SK-N-SH (cell line): ENCODE data around the gene BRICD5. TPM values are rescaled to one million over a fixed set of nuclear protein-coding genes. Genes with fewer than 3 reads are reported as not detected.

ENCODE experiments used
- CTCF ChIA-PET: fragments of 300-600, 350-600 bp; formaldehyde crosslinking; extraction: SDS; loops from one replicate; lab custom pipeline; 2021; lab: Yijun Ruan, JAX
- POLR2A ChIA-PET: fragments of 350-600 bp; sonication (Branson Sonifier 250); formaldehyde crosslinking; extraction: SDS; loops from one replicate; lab custom pipeline; 2020; ENCODE audit warnings: antibody characterized with exemption, inconsistent platforms; lab: Yijun Ruan, JAX
- DNase-seq: peaks from one replicate; pipeline ENCODE4 v3.0.0; 2012
- H2AFZ ChIP-seq: fragments of 200-600 bp; sonication (generic); 2 replicates; pipeline ENCODE4 v1.8.1; 2016; ENCODE audit warnings: antibody characterized with exemption, mild to moderate bottlenecking, low read depth
- H3F3A ChIP-seq: fragments of 200-600 bp; sonication (generic); replicated peaks from 2 replicates; pipeline ENCODE3; 2016; ENCODE audit warnings: antibody characterized with exemption, mild to moderate bottlenecking; ENCODE audit not compliant: insufficient read depth
- H3K27ac ChIP-seq, 2 experiments: fragments of 200-500 bp in 1 of 2; fragments of 200-600 bp in 1 of 2; sonication (Bioruptor generic) in 1 of 2; sonication (generic), shearing (Covaris generic) in 1 of 2; 2 replicates each; pipeline versions ENCODE4 v1.5.1 to v1.6.1; 2014 to 2016; ENCODE audit warnings: low read depth in 2 of 2, inconsistent platforms in 1 of 2, low read length in 1 of 2, mild to moderate bottlenecking in 1 of 2, mixed read lengths in 1 of 2
- H3K27me3 ChIP-seq: fragments of 200-600 bp; sonication (generic), shearing (Covaris generic); 2 replicates; pipeline ENCODE4 v1.6.1; 2016; ENCODE audit warnings: mixed run types; ENCODE audit not compliant: insufficient read depth
- H3K36me3 ChIP-seq, 2 experiments: fragments of 200-500 bp in 1 of 2; fragments of 200-600 bp in 1 of 2; sonication (Bioruptor generic) in 1 of 2; sonication (generic) in 1 of 2; replicated peaks in 1 of 2; 2 replicates each; pipeline versions ENCODE3 to v1.5.1; 2014 to 2016; ENCODE audit warnings: low read length in 1 of 2, mild to moderate bottlenecking in 1 of 2; ENCODE audit not compliant: insufficient read depth in 2 of 2, control insufficient read depth in 1 of 2
- H3K4me1 ChIP-seq, 2 experiments: fragments of 200-500 bp in 1 of 2; fragments of 200-600 bp in 1 of 2; sonication (Bioruptor generic) in 1 of 2; sonication (generic), shearing (Covaris generic) in 1 of 2; 2 replicates each; pipeline versions ENCODE4 v1.5.1 to v1.6.1; 2014 to 2016; ENCODE audit warnings: low read depth in 1 of 2, low read length in 1 of 2, mixed run types in 1 of 2; ENCODE audit not compliant: insufficient read depth in 2 of 2, control insufficient read depth in 1 of 2
- H3K4me2 ChIP-seq: fragments of 200-600 bp; sonication (generic), shearing (Covaris generic); 2 replicates; pipeline ENCODE4 v1.6.1; 2017; ENCODE audit warnings: mixed run types
- H3K4me3 ChIP-seq, 2 experiments: fragments of 200-500 bp in 1 of 2; fragments of 200-600 bp in 1 of 2; sonication (Bioruptor generic) in 1 of 2; sonication (generic), shearing (Covaris generic) in 1 of 2; 2 replicates each; pipeline versions ENCODE4 v1.5.1 to v1.8.1; 2014 to 2016; ENCODE audit warnings: low read depth in 2 of 2, inconsistent platforms in 1 of 2, low read length in 1 of 2, mild to moderate bottlenecking in 1 of 2, mixed read lengths in 1 of 2, moderate library complexity in 1 of 2
- H3K79me2 ChIP-seq: fragments of 200-600 bp; sonication (generic); 2 replicates; pipeline ENCODE4 v1.8.1; 2017; ENCODE audit warnings: mild to moderate bottlenecking; ENCODE audit not compliant: insufficient read depth
- H3K9ac ChIP-seq: fragments of 200-600 bp; sonication (generic); 2 replicates; pipeline ENCODE4 v1.6.1; 2017; ENCODE audit warnings: mixed run types
- H3K9me2 ChIP-seq: fragments of 200-600 bp; sonication (generic); 2 replicates; pipeline ENCODE4 v1.6.1; 2017; ENCODE audit warnings: mixed run types
- H3K9me3 ChIP-seq: fragments of 200-600 bp; sonication (generic); 2 replicates; pipeline ENCODE4 v1.6.1; 2017; ENCODE audit warnings: mixed run types, mild to moderate bottlenecking, moderate library complexity
- H4K20me1 ChIP-seq: fragments of 200-600 bp; sonication (generic); 2 replicates; pipeline ENCODE4 v1.6.1; 2017; ENCODE audit warnings: mild to moderate bottlenecking, mixed run types; ENCODE audit not compliant: insufficient read depth
- CHD2 ChIP-seq: fragments of 150-350 bp; IDR thresholded peaks from 2 replicates; pipeline ENCODE4 v1.6.1; 2018; ENCODE audit warnings: low read length; ENCODE audit not compliant: partially characterized antibody
- CTCF ChIP-seq: fragments of 200-600 bp; sonication (generic); IDR thresholded peaks from 2 replicates; pipeline ENCODE4 v1.6.1; 2017; ENCODE audit warnings: antibody characterized with exemption, mild to moderate bottlenecking, moderate library complexity
- EP300 ChIP-seq, 2 experiments: IDR thresholded peaks; 2 replicates each; pipeline versions ENCODE4 v1.4.0 to v1.6.1; 2012; ENCODE audit warnings: borderline replicate concordance in 1 of 2, low read depth in 1 of 2, low read length in 1 of 2
- FOSL2 ChIP-seq: IDR thresholded peaks from 2 replicates; pipeline ENCODE4 v1.4.0; 2012; ENCODE audit warnings: low read depth, mild to moderate bottlenecking, moderate library complexity, borderline replicate concordance
- FOXJ3 ChIP-seq: sonication (generic); formaldehyde crosslinking; IDR thresholded peaks from 2 replicates; pipeline ENCODE4 v1.5.1; 2020; ENCODE audit warnings: mild to moderate bottlenecking, missing genetic modification reagents
- GATA2 ChIP-seq: sonication (generic); formaldehyde crosslinking; IDR thresholded peaks from 2 replicates; pipeline ENCODE4 v1.5.0; 2020; ENCODE audit warnings: mild to moderate bottlenecking, missing genetic modification reagents
- MXI1 ChIP-seq: IDR thresholded peaks from 2 replicates; pipeline ENCODE4 v1.6.1; 2012; ENCODE audit warnings: mild to moderate bottlenecking, low read depth, low read length, improper control_type of control experiment
- NFIC ChIP-seq: IDR thresholded peaks from 2 replicates; pipeline ENCODE4 v1.4.0; 2012; ENCODE audit warnings: borderline replicate concordance
- POLR2AphosphoS5 ChIP-seq: IDR thresholded peaks from 2 replicates; pipeline ENCODE4 v1.6.1; 2012; ENCODE audit warnings: low read depth, low read length
- RCOR1 ChIP-seq: fragments of 150-350 bp; IDR thresholded peaks from 2 replicates; pipeline ENCODE4 v1.6.1; 2017; ENCODE audit warnings: antibody characterized with exemption, low read length
- REST ChIP-seq: IDR thresholded peaks from 2 replicates; pipeline ENCODE4 v1.6.1; 2012; ENCODE audit warnings: mild to moderate bottlenecking, low read depth, low read length, moderate library complexity
- SIN3A ChIP-seq: IDR thresholded peaks from 2 replicates; pipeline ENCODE4 v1.6.1; 2012; ENCODE audit warnings: low read depth, mild to moderate bottlenecking, low read length, moderate library complexity, borderline replicate concordance
- TAF1 ChIP-seq: IDR thresholded peaks from 2 replicates; pipeline ENCODE4 v1.6.1; 2012; ENCODE audit warnings: low read depth, mild to moderate bottlenecking, low read length, moderate library complexity, borderline replicate concordance
- TCF12 ChIP-seq: IDR thresholded peaks from 2 replicates; pipeline ENCODE4 v1.4.0; 2012
- YY1 ChIP-seq: IDR thresholded peaks from 2 replicates; pipeline ENCODE4 v1.4.0; 2012; ENCODE audit warnings: low read depth, mild to moderate bottlenecking
- WGBS: methylation state at CpG from one replicate; pipeline ENCODE4 v1.1.6; 2017; ENCODE audit warnings: low lambda C conversion rate; 5-methylcytosine and 5-hydroxymethylcytosine counted together
- polyA plus RNA-seq, 3 experiments: library from polyadenylated mRNA; depleted of rRNA; stranded (reverse); fragments of >200 nt; gene quantifications; 2 replicates each; pipeline ENCODE4 v1.2.3, GENCODE V29; 2012
- TF ChIP-seq, protein P1 (sequence below): IDR thresholded peaks from 2 replicates; pipeline ENCODE4 v1.4.0; 2012; ENCODE audit warnings: low read depth, borderline replicate concordance

Gene BRICD5
- polyA plus RNA-seq, 1 of the 3 experiments (the other 2 are of a cell fraction): 2.3 TPM

GRCh38 chr16:2208772-2209171 is 1.9 kb downstream of the BRICD5 start:
- WGBS: 100% methylated on average over 3 of the region's 9 CpGs
- H3K4me2 ChIP-seq: no peak overlapping the region
- no peak for DNase-seq
- peaks cover 11 to 40% of the 10 kb centered on the region in 2 experiments; a peak in 3 of 4 replicates for H3K4me1 ChIP-seq
- H3K9me2 ChIP-seq: no peaks in the 10 kb centered on the region
- ChIA-PET POLR2A (no interaction called here), CTCF (interaction anchor here (1.1 kb wide), 1 partner anchor 186 kb away, joined by 3 read pairs; no protein-coding TSS in a partner anchor)
- H3F3A ChIP-seq: peaks cover 11% of the 10 kb centered on the region
- no peak for TF ChIP-seq POLR2AphosphoS5
- TF ChIP-seq REST: no peak
- no peak for TF ChIP-seq EP300 (IDR thresholded peaks at IDR 0.05; ENCODE audit: borderline replicate concordance in 1 of 2, low read depth in 1 of 2, low read length in 1 of 2)
- no peak for TF ChIP-seq FOXJ3 (CRISPR knock-in tag)
- TF ChIP-seq GATA2 (CRISPR knock-in tag): no peak
- no peak for TF ChIP-seq FOSL2
- no peak for TF ChIP-seq NFIC
- no peak for TF ChIP-seq CTCF
- TF ChIP-seq CHD2: no peak
- no peak for TF ChIP-seq TCF12
- TF ChIP-seq TAF1: no peak
- TF ChIP-seq SIN3A: no peak
- TF ChIP-seq, protein P1, sequence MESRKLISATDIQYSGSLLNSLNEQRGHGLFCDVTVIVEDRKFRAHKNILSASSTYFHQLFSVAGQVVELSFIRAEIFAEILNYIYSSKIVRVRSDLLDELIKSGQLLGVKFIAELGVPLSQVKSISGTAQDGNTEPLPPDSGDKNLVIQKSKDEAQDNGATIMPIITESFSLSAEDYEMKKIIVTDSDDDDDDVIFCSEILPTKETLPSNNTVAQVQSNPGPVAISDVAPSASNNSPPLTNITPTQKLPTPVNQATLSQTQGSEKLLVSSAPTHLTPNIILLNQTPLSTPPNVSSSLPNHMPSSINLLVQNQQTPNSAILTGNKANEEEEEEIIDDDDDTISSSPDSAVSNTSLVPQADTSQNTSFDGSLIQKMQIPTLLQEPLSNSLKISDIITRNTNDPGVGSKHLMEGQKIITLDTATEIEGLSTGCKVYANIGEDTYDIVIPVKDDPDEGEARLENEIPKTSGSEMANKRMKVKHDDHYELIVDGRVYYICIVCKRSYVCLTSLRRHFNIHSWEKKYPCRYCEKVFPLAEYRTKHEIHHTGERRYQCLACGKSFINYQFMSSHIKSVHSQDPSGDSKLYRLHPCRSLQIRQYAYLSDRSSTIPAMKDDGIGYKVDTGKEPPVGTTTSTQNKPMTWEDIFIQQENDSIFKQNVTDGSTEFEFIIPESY: no peak
- no peak for TF ChIP-seq YY1
- TF ChIP-seq MXI1: no peak
- no peak for TF ChIP-seq RCOR1
- H3K9ac ChIP-seq: no peak overlapping the region
- H3K36me3 ChIP-seq: peaks cover 0 to 36% of the 10 kb centered on the region in 2 experiments
- no peak overlapping the region for H2AFZ ChIP-seq
- no peaks in the 10 kb centered on the region for H3K27me3 ChIP-seq
- no peak overlapping the region; a peak in 1 of 4 replicates for H3K27ac ChIP-seq
- H3K79me2 ChIP-seq: peaks cover 34% of the 10 kb centered on the region
- peaks cover 11% of the 10 kb centered on the region; the same call in 1 of the 2 replicates for H4K20me1 ChIP-seq
- H3K9me3 ChIP-seq: no peaks in the 10 kb centered on the region
- H3K4me3 ChIP-seq: no peak overlapping the region
